GM19395 (cell line): ENCODE measurements around the gene TCF4.

Experiments
- ATAC-seq: cut with Tn5 transposase; IDR thresholded peaks from one replicate; pipeline ENCODE4 v1.9.1; 2021; ENCODE audit warnings: mild to moderate bottlenecking, moderate library complexity; ENCODE audit not compliant: unreplicated experiment

Gene TCF4

GRCh38 chr18:55547705-55548056 is 40.3 kb downstream of the TCF4 start:
- no peak for ATAC-seq

- ATAC-seq = no peak
Measured at GRCh38 chr18:55546851-55547704, 40.9 kb downstream of the TCF4 start.

GRCh38 chr18:55544014-55544413 is 44.0 kb downstream of the TCF4 start:
- ATAC-seq = no peak

DNA sequence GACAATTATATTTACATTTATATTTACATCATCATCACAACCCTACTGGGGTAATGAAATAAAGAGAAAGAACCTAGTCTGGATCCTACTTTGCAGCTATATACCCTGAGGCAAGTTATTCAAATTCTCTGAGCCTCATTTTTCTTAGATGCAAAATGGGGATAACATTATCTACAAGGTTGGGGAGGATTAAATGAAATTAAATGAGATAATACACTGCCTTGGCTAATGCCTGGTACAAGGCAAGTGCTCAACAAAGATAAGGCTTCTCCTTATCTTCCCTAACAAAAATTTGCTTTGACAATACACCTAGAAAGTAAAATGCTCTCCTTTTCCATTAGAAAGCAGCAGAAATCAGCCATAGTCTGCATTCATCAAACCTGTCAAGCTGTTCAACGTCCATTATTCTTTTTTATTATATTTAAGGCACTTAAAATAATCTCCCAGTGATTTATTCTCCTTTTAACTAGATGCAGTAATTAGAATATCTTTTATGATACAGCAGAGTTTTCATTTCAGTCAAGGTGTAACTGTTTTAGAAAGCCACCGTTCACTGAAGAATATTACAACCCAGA is 44.8 kb downstream of the TCF4 start:
- no peak for ATAC-seq

GRCh38 chr18:55541571-55541970 is 46.4 kb downstream of the TCF4 start:
- no peak for ATAC-seq

GRCh38 chr18:55539240-55539639 is 48.8 kb downstream of the TCF4 start:
- ATAC-seq = no peak

- peak; percentile 14 for ATAC-seq
Measured at GRCh38 chr18:55534996-55535395, 53.0 kb downstream of the TCF4 start.

GRCh38 chr18:55534547-55534946 is 53.4 kb downstream of the TCF4 start:
- peak; percentile 85 for ATAC-seq

- ATAC-seq = no peak
Measured at GRCh38 chr18:55530166-55530565, 57.8 kb downstream of the TCF4 start.

GRCh38 chr18:55529581-55529980 is 58.4 kb downstream of the TCF4 start:
- ATAC-seq = no peak

- ATAC-seq = no peak
Measured at GRCh38 chr18:55525845-55526244, 62.1 kb downstream of the TCF4 start.

DNA sequence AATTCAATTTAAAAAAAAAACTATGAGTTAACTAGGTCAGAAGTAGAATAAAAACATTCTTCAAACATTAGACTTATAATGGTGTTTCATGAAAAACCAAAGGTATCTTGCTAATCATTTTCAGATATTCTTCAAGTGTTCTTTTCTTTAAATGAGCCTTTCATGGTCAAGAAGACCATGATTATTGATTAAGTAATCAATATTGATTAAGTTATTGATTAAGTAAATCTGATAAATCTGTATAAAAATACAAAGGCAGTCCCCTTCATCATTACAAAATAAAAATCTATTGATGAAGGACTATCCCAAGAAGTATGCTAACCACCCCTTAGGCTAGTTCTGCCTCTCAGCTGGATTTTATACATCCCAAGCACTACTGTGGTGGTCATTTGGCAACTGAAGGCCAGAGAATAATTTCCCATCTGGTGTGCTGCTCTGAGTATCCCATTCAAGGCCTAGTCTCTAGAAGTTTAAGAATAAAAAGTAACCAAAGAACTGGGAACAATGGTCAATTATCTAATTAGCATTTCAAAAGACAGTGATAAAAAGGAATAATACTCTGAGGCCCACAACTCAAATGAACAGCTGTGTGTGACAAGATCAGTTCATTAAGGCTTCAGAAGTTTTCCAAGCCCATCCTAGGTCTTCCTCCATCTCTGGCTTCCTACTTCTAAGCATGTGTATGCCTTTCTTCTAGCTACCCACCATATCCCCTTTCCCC is 63.5 kb downstream of the TCF4 start:
- ATAC-seq = no peak

- ATAC-seq = no peak
Measured at GRCh38 chr18:55523001-55523400, 65.0 kb downstream of the TCF4 start.

GRCh38 chr18:55522011-55522410 is 66.0 kb downstream of the TCF4 start:
- peak; percentile 68 for ATAC-seq

- ATAC-seq = no peak
Measured at GRCh38 chr18:55517055-55517454, 70.9 kb downstream of the TCF4 start.

DNA sequence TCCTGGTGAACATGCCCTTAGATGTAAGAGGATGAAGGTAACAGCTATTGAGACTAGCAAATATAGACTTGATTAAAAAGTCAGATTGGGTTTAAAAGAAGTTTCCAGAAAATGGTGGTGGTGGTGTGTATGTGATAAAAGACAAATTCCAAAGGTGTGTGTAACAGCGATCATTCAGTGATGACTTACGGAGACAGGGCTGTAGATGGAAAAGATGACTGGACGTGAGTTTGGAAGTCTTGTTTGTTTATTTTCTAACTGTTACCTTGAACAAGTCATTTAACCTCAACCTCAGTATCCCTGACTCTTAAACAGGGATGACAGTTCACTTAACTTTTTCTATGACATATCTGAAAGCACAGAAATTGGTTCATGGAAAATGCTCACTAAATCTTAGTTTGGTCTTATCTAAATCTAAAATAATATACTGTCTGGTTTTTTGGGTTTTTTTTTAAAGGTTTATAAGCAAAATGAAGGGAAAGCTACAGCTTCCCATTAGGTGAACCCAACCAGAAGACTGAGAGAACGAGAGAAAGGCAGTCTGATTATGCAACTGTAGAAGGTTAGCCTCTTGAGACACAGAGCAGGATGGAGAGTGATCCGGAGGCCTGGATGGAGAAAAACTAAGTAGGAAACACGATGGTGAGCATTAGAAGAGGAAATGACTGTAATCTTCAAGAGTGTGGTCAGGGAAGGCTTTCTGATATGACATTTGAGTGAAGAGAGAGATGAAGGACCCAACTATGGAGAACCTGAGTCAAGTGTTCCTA is 71.9 kb downstream of the TCF4 start:
- ATAC-seq = no peak

GRCh38 chr18:55515214-55515613 is 72.8 kb downstream of the TCF4 start:
- no peak for ATAC-seq

DNA sequence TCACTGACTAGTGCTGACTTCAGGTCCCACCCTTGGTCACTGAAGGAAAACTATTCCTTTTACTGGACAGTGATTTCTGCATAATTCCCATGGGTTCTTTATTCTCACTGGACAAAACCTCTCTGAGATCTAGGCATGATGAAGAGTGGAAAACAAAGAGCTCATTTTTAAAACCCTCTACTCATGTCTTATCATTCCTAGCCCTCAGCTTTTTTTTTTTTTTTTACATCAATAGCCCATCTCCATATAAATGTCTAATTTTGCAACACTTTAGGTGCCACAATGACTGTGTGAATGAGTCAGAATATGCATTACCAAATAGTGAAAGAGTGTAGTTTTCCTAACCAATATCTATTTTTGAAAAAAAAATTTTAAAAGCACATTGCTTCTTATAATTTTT is 74.8 kb downstream of the TCF4 start:
- no peak for ATAC-seq

GRCh38 chr18:55511277-55511676 is 76.7 kb downstream of the TCF4 start:
- no peak for ATAC-seq

DNA sequence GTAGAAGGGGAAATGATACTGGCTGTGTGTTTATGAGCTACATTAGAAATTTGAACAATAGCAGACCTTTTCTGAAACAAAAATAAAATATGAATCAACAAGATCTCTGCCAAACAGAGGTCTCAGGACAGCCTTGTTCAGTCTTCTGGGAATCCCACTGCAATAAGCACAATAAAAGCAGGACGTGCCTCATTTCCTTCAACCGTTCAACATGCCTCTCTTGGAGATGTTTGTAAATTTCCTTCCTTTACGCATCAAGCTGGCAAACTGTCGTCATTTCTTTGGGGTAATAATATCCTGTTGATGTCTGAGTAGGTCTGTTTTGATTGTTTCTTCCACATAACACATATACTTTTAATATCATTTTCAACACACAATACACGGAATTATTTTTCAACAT is 77.2 kb downstream of the TCF4 start:
- no peak for ATAC-seq

DNA sequence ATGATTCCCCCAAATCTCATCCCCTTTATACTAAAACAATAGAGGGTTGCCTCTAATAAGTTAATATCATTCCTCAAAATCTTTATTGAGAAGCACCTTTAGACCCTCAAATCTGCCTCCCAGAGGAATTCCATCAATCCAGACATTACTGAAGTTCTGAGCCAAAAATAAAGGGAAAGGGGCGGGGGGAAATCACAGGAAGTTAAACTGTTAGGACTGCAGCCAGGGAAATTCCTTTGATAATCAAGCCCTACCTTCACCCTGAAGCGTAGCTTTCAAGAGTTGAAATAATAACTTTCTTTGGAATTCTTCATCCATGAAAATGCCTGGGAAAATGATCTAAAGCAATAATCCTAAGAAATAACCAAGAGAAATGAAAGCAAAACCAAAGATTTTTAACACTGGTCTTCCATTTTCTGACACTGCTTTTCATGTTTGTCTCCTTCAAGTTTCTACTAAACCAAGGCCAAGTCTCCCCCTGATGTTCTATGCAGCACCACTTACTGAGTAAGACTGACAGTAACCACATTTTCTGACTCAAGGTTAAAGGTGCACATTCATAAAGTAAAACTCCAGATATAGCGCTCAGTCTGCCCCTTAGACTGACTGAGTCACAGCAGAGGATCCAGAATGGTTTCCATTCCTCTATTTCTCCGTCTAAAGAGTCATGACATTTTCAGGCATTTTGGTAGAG is 78.2 kb downstream of the TCF4 start:
- peak; percentile 93 for ATAC-seq
